HCT116 (cell line): Measurements from ENCODE around the gene LCAT. TPM values are rescaled to one million over a fixed set of nuclear protein-coding genes. Genes with fewer than 3 reads are reported as not detected.

Experiments used
- ATAC-seq: fragments of 200-7000 bp; cut with Tn5 transposase; 2 replicates; pipeline ENCODE4 v1.9.1; 2020; ENCODE audit warnings: mild to moderate bottlenecking, moderate library complexity
- BruUV-seq: library from RNA; stranded (reverse); fragments of 400-500 nt; replicated peaks from 2 replicates; lab custom pipeline; 2021; lab: Mats Ljungman, UMichigan
- CTCF ChIA-PET: fragments of 300-600 bp; sonication (Branson Sonifier 250); formaldehyde crosslinking; loops from one replicate; lab custom pipeline; 2021; ENCODE audit warnings: antibody characterized with exemption; lab: Charles Lee
- POLR2A ChIA-PET: fragments of 300-600, 350-600 bp; sonication (Branson Sonifier 250); formaldehyde crosslinking; loops from one replicate; lab custom pipeline; 2021; ENCODE audit warnings: antibody characterized with exemption; lab: Charles Lee
- RAD21 ChIA-PET, 2 experiments: fragments of 300-600 bp; sonication (Branson Sonifier 250); formaldehyde crosslinking; loops; one replicate each; lab custom pipeline; 2023; ENCODE audit warnings: low total read pairs in 2 of 2; ENCODE audit not compliant: uncharacterized antibody in 2 of 2, unreplicated experiment in 2 of 2, low non-redundant PET in 1 of 2; lab: Charles Lee
- DNase-seq: peaks from one replicate; pipeline ENCODE4 v3.0.0-alpha.2; 2010; ENCODE audit warnings: low read depth, low spot score
- H2AFZ ChIP-seq: fragments of 200-600 bp; shearing (Covaris generic), sonication (generic); 2 replicates; pipeline ENCODE4 v1.6.1; 2017; ENCODE audit warnings: low read depth, mixed run types, mixed read lengths, antibody characterized with exemption, low read length; ENCODE audit not compliant: poor library complexity, severe bottlenecking
- H3K27ac ChIP-seq: 2 replicates; pipeline ENCODE4 v1.5.1; 2012; ENCODE audit warnings: low read depth, low read length
- H3K27me3 ChIP-seq: fragments of 200-600 bp; sonication (generic); 2 replicates; pipeline ENCODE4 v1.6.1; 2016; ENCODE audit warnings: mixed run types, low read length, mixed read lengths; ENCODE audit not compliant: insufficient read depth
- H3K36me3 ChIP-seq, 2 experiments: fragments of 200-500 bp in 1 of 2; fragments of 200-600 bp in 1 of 2; sonication (Bioruptor generic) in 1 of 2; sonication (generic) in 1 of 2; 2 replicates each; pipeline versions ENCODE4 v1.5.1 to v1.6.1; 2014 to 2016; ENCODE audit warnings: low read length in 2 of 2, inconsistent platforms in 1 of 2, mixed read lengths in 1 of 2, mixed run types in 1 of 2; ENCODE audit not compliant: insufficient read depth in 2 of 2, control insufficient read depth in 1 of 2
- H3K4me1 ChIP-seq, 2 experiments: fragments of 200-600 bp in 1 of 2; sonication (generic) in 1 of 2; 2 replicates each; pipeline versions ENCODE4 v1.5.1 to v1.6.1; 2012 to 2017; ENCODE audit warnings: low read length in 2 of 2, inconsistent platforms in 1 of 2, mild to moderate bottlenecking in 1 of 2, mixed read lengths in 1 of 2, mixed run types in 1 of 2, moderate library complexity in 1 of 2; ENCODE audit not compliant: insufficient read depth in 2 of 2, control insufficient read depth in 1 of 2
- H3K4me2 ChIP-seq: fragments of 200-600 bp; sonication (generic); 2 replicates; pipeline ENCODE4 v1.6.1; 2017; ENCODE audit warnings: mixed run types, low read length, mixed read lengths
- H3K4me3 ChIP-seq, 2 experiments: fragments of 200-600 bp in 1 of 2; sonication (generic) in 1 of 2; replicated peaks in 1 of 2; 2 replicates each; pipeline ENCODE4 v1.5.1; 2011 to 2016; ENCODE audit warnings: low read length in 2 of 2, control low read depth in 1 of 2, low read depth in 1 of 2, mild to moderate bottlenecking in 1 of 2, mixed read lengths in 1 of 2, mixed run types in 1 of 2
- H3K79me2 ChIP-seq: fragments of 200-600 bp; sonication (generic); 2 replicates; pipeline ENCODE4 v1.6.1; 2017; ENCODE audit warnings: mild to moderate bottlenecking, mixed run types, low read length, moderate library complexity, mixed read lengths; ENCODE audit not compliant: insufficient read depth
- H3K9ac ChIP-seq: fragments of 200-600 bp; sonication (generic); 2 replicates; pipeline ENCODE4 v1.6.1; 2016; ENCODE audit warnings: low read length, mixed read lengths
- H3K9me2 ChIP-seq: fragments of 200-600 bp; sonication (generic), shearing (Covaris generic); 2 replicates; pipeline ENCODE4 v1.6.1; 2017; ENCODE audit warnings: mixed run types, mild to moderate bottlenecking, moderate library complexity; ENCODE audit not compliant: insufficient read depth
- H3K9me3 ChIP-seq, 2 experiments: fragments of 200-500 bp in 1 of 2; fragments of 200-600 bp in 1 of 2; sonication (Bioruptor generic) in 1 of 2; sonication (generic) in 1 of 2; 2 replicates each; pipeline ENCODE4 v1.6.1; 2014 to 2017; ENCODE audit warnings: low read length in 2 of 2, mixed read lengths in 2 of 2, inconsistent platforms in 1 of 2, low read depth in 1 of 2, mild to moderate bottlenecking in 1 of 2, mixed run types in 1 of 2, moderate library complexity in 1 of 2; ENCODE audit not compliant: control insufficient read depth in 1 of 2, insufficient read depth in 1 of 2
- H4K20me1 ChIP-seq: fragments of 200-600 bp; sonication (generic), shearing (Covaris generic); 2 replicates; pipeline ENCODE4 v1.6.1; 2017; ENCODE audit warnings: mixed run types, mild to moderate bottlenecking, moderate library complexity; ENCODE audit not compliant: insufficient read depth
- CBX3 ChIP-seq: IDR thresholded peaks from 2 replicates; pipeline ENCODE4 v1.6.1; 2012; ENCODE audit warnings: low read depth
- CTCF ChIP-seq, 3 experiments: fragments of 200-600 bp in 1 of 3; sonication (generic) in 1 of 3; IDR thresholded peaks in 2 of 3; conservative IDR thresholded peaks in 1 of 3; 2 replicates each; pipeline ENCODE4 v1.5.1; 2012 to 2017; ENCODE audit warnings: low read depth in 2 of 3, low read length in 2 of 3, antibody characterized with exemption in 1 of 3, borderline replicate concordance in 1 of 3, control low read depth in 1 of 3, mild to moderate bottlenecking in 1 of 3, mixed read lengths in 1 of 3, mixed run types in 1 of 3, moderate library complexity in 1 of 3; ENCODE audit not compliant: insufficient read depth in 1 of 3
- EGR1 ChIP-seq: IDR thresholded peaks from 2 replicates; pipeline ENCODE4 v1.6.1; 2012; ENCODE audit warnings: low read depth
- EZH2 ChIP-seq: fragments of 200-600 bp; sonication (generic); IDR thresholded peaks from 2 replicates; pipeline ENCODE4 v1.6.1; 2017; ENCODE audit warnings: antibody characterized with exemption, mixed run types
- EZH2phosphoT487 ChIP-seq: fragments of 200-600 bp; IDR thresholded peaks from 2 replicates; pipeline ENCODE4 v1.6.1; 2018; ENCODE audit warnings: antibody characterized with exemption, borderline replicate concordance
- FOSL1 ChIP-seq: IDR thresholded peaks from 2 replicates; pipeline ENCODE4 v1.6.1; 2012; ENCODE audit warnings: low read depth
- JUND ChIP-seq: IDR thresholded peaks from 2 replicates; pipeline ENCODE4 v1.6.1; 2012
- POLR2AphosphoS5 ChIP-seq: IDR thresholded peaks from 2 replicates; pipeline ENCODE4 v1.6.1; 2011; ENCODE audit warnings: mild to moderate bottlenecking, low read depth, low read length, moderate library complexity
- REST ChIP-seq: IDR thresholded peaks from 2 replicates; pipeline ENCODE4 v1.6.1; 2012; ENCODE audit warnings: low read depth
- SIN3A ChIP-seq: IDR thresholded peaks from 2 replicates; pipeline ENCODE4 v1.6.1; 2012; ENCODE audit warnings: low read depth
- SP1 ChIP-seq: IDR thresholded peaks from 2 replicates; pipeline ENCODE4 v1.6.1; 2012; ENCODE audit warnings: low read depth
- TCF7L2 ChIP-seq: IDR thresholded peaks from 2 replicates; pipeline ENCODE4 v1.7.0; 2011; ENCODE audit warnings: borderline replicate concordance, inconsistent platforms; ENCODE audit not compliant: insufficient read depth, insufficient read length; ENCODE audit errors: extremely low read depth
- YY1 ChIP-seq: IDR thresholded peaks from 2 replicates; pipeline ENCODE4 v1.6.1; 2011; ENCODE audit warnings: low read length, low read depth, moderate library complexity, mild to moderate bottlenecking; ENCODE audit not compliant: insufficient replicate concordance; ENCODE audit errors: extremely low read depth
- ZBTB33 ChIP-seq: IDR thresholded peaks from 2 replicates; pipeline ENCODE4 v1.6.1; 2011; ENCODE audit warnings: mild to moderate bottlenecking, low read length, moderate library complexity; ENCODE audit not compliant: insufficient replicate concordance; ENCODE audit errors: extremely low read depth
- ZFX ChIP-seq: fragments of 450-650 bp; IDR thresholded peaks from 2 replicates; pipeline ENCODE4 v1.6.1; 2017
- ZNF274 ChIP-seq: fragments of 200-500 bp; sonication (Bioruptor generic); IDR thresholded peaks from 2 replicates; pipeline ENCODE4 v1.6.1; 2014; ENCODE audit warnings: mild to moderate bottlenecking, low read depth, low read length, inconsistent platforms
- intact Hi-C: fragments of 100-400 bp; cut with micrococcal nuclease; formaldehyde crosslinking; loops from 2 replicates; pipeline ENCODE4 v1.10.0; 2022
- total RNA-seq: library from RNA; stranded (reverse); gene quantifications from one replicate; pipeline ENCODE4 v1.2.1, GENCODE V29; 2021; ENCODE audit not compliant: unreplicated experiment

Gene LCAT
- total RNA-seq, 1 experiment from 2014 or later = 17.6 TPM

DNA sequence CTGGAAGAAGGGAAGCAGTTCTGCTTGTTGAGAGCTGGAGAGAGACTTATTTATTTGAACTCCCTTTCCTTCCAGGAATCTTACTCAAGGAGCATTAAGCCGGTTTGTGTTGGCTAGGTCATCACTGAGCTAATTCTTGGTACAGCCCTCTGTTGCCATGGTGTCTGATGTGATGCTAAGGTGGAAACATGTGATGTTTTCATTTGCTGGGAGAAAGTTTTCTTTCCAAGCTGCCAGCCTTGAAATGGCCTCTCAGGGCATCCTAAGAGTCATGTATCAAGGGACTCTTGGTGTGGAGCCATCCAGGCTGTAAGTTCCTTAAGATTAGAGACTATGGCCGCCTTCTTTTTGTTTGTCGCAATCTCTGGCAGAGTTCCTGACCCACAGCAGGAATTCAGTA, 46.7 kb downstream of the LCAT start:
- intact Hi-C loops = no loop called here
- Histone ChIP-seq H2AFZ (no peak overlapping the region), H3K79me2 (peaks cover 48% of the 10 kb centered on the region), H3K9me3 (no peaks in the 10 kb centered on the region), H3K27ac (no peak overlapping the region), H3K4me1 (peaks cover 13% of the 10 kb centered on the region in 2 experiments), H3K4me2 (no peak overlapping the region), H3K36me3 (no peaks in the 10 kb centered on the region), H3K4me3 (no peak overlapping the region), H3K9ac (no peak overlapping the region), H3K27me3 (no peaks in the 10 kb centered on the region), H4K20me1 (no peaks in the 10 kb centered on the region), H3K9me2 (no peaks in the 10 kb centered on the region)
- ATAC-seq (no peak), DNase-seq (no peak)
- POLR2A ChIA-PET = no interaction called here
- CTCF ChIA-PET = no interaction called here
- RAD21 ChIA-PET = no interaction called here
- BruUV-seq = no TSS peak
- no peak for TF ChIP-seq ZNF274
- no peak for TF ChIP-seq JUND
- no peak for TF ChIP-seq YY1
- no peak for TF ChIP-seq ZFX
- no peak for TF ChIP-seq REST
- no peak for TF ChIP-seq EGR1
- TF ChIP-seq SP1 = no peak
- TF ChIP-seq FOSL1 = no peak
- TF ChIP-seq POLR2AphosphoS5 = no peak
- TF ChIP-seq ZBTB33 = no peak
- no peak for TF ChIP-seq TCF7L2
- no peak for TF ChIP-seq EZH2
- no peak for TF ChIP-seq EZH2phosphoT487
- TF ChIP-seq SIN3A = no peak
- no peak for TF ChIP-seq CTCF (IDR thresholded peaks at IDR 0.05 in 2 of 3, conservative IDR thresholded peaks at IDR 0.05 in 1 of 3; ENCODE audit: borderline replicate concordance in 1 of 3, insufficient read depth in 1 of 3, low read depth in 2 of 3, low read length in 2 of 3)
- TF ChIP-seq CBX3 = no peak
